WERI-Rb-1 (cell line): ENCODE results near the gene DUSP18.
"Not testable (repeated sequence)": the region's sequence is repeated elsewhere in the genome, so short reads cannot be mapped to it uniquely, and the experiment has no call there.

Experiments
- DNase-seq: peaks from one replicate; pipeline ENCODE4 v3.0.0-alpha.2; 2020
- H3K27ac ChIP-seq: fragments of 250-450 bp; sonication (Bioruptor Pico); 2 replicates; pipeline ENCODE4 v1.5.1; 2020; ENCODE audit warnings: mild to moderate bottlenecking, moderate library complexity
- H3K27me3 ChIP-seq: fragments of 250-450 bp; sonication (Bioruptor Pico); 2 replicates; pipeline ENCODE4 v1.5.1; 2021; ENCODE audit warnings: mild to moderate bottlenecking, low read depth, moderate library complexity; ENCODE audit not compliant: insufficient read depth, severe bottlenecking
- H3K36me3 ChIP-seq: fragments of 250-450 bp; sonication (Bioruptor Pico); 2 replicates; pipeline ENCODE4 v1.5.1; 2020; ENCODE audit warnings: mild to moderate bottlenecking, moderate library complexity
- H3K4me3 ChIP-seq: 2 replicates; pipeline ENCODE4 v1.5.1; 2011; ENCODE audit warnings: low read depth, mild to moderate bottlenecking, control low read depth, low read length
- H3K9me3 ChIP-seq: fragments of 250-450 bp; sonication (Bioruptor Pico); 2 replicates; pipeline ENCODE4 v1.5.1; 2021; ENCODE audit warnings: mild to moderate bottlenecking, moderate library complexity; ENCODE audit not compliant: severe bottlenecking
- CTCF ChIP-seq: IDR thresholded peaks from 2 replicates; pipeline ENCODE4 v1.5.1; 2011; ENCODE audit warnings: low read depth, mild to moderate bottlenecking, control low read depth, inconsistent platforms, low read length

The DUSP18 gene

GRCh38 chr22:30667494-30668385 is at the start of gene DUSP18:
DUSP18 (minus strand) TSS chr22:30667875; CDS start chr22:30664003, 3,872 bp downstream.
- Histone ChIP-seq H3K4me3 (peak within 1 kb of the TSS; percentile 74), H3K27me3 (no peaks in the 10 kb centered on the region), H3K27ac (peak within 1 kb of the TSS; percentile 94), H3K36me3 (peaks cover 9% of the 10 kb centered on the region), H3K9me3 (no peaks in the 10 kb centered on the region)
- TF ChIP-seq CTCF, result peak; percentile 59
- peak; percentile 97 for DNase-seq

GRCh38 chr22:30714062-30714461 is 46.4 kb upstream of the DUSP18 start:
- Histone ChIP-seq H3K27me3 (no peaks in the 10 kb centered on the region), H3K4me3 (no peak overlapping the region), H3K36me3 (no peaks in the 10 kb centered on the region), H3K9me3 (no peaks in the 10 kb centered on the region), H3K27ac (no peak overlapping the region)
- no peak for DNase-seq
- TF ChIP-seq CTCF, result no peak

- H3K4me3 ChIP-seq, result no peak overlapping the region
- TF ChIP-seq CTCF, result no peak
- no peaks in the 10 kb centered on the region for H3K27me3 ChIP-seq
Observed at GRCh38 chr22:30712094-30712493, 44.4 kb upstream of the DUSP18 start.

GRCh38 chr22:30709980-30710379 is 42.3 kb upstream of the DUSP18 start:
- H3K9me3 ChIP-seq, DNase-seq, H3K27me3 ChIP-seq, H3K36me3 ChIP-seq, H3K27ac ChIP-seq, H3K4me3 ChIP-seq: not testable (repeated sequence)

More at GRCh38 chr22:30712094-30712493, 44.4 kb upstream of the DUSP18 start:
- no peak for DNase-seq
- Histone ChIP-seq H3K9me3 (no peaks in the 10 kb centered on the region), H3K27ac (no peak overlapping the region), H3K36me3 (no peaks in the 10 kb centered on the region)

- H3K4me3 ChIP-seq, result no peak overlapping the region
- H3K9me3 ChIP-seq, result no peaks in the 10 kb centered on the region
- H3K36me3 ChIP-seq, result no peaks in the 10 kb centered on the region
- H3K27me3 ChIP-seq, result no peaks in the 10 kb centered on the region
- H3K27ac ChIP-seq, result peak overlapping the region; percentile 94
- 0 out of 2 replicates have a peak, but pooled peaks have one; percentile 3 for TF ChIP-seq CTCF
- DNase-seq, result peak; percentile 93
Observed at GRCh38 chr22:30705710-30706651, 38.3 kb upstream of the DUSP18 start.

- peak overlapping the region; percentile 94 for H3K27ac ChIP-seq
- H3K9me3 ChIP-seq, result no peaks in the 10 kb centered on the region
- no peak overlapping the region for H3K4me3 ChIP-seq
- H3K27me3 ChIP-seq, result no peaks in the 10 kb centered on the region
- TF ChIP-seq CTCF, result no peak
- DNase-seq, result no peak
- H3K36me3 ChIP-seq, result no peaks in the 10 kb centered on the region
Observed at GRCh38 chr22:30704978-30705377, 37.3 kb upstream of the DUSP18 start.
